K562 (cell line): ENCODE data around the gene SH2D5. TPM values are rescaled to one million over a fixed set of nuclear protein-coding genes. Genes with fewer than 3 reads are reported as not detected.

Experiments used
- ATF7 ChIP-seq: fragments of 450-650 bp; IDR thresholded peaks from 2 replicates; pipeline ENCODE4 v1.7.1; 2014; ENCODE audit warnings: mild to moderate bottlenecking, moderate library complexity
- BCL6 ChIP-seq: fragments of 250-450 bp; sonication (Bioruptor Pico); IDR thresholded peaks from 2 replicates; pipeline ENCODE4 v1.4.0; 2020
- BDP1 ChIP-seq: IDR thresholded peaks from 3 replicates; pipeline ENCODE4 v1.6.1; 2011; ENCODE audit not compliant: insufficient read length, insufficient read depth
- CTBP1 ChIP-seq: fragments of 450-650 bp; IDR thresholded peaks from 2 replicates; pipeline ENCODE4 v1.6.1; 2016; ENCODE audit warnings: borderline replicate concordance
- FOXP4 ChIP-seq: sonication (generic); formaldehyde crosslinking; IDR thresholded peaks from 2 replicates; pipeline ENCODE4 v1.8.0; 2022; ENCODE audit warnings: mild to moderate bottlenecking, missing genetic modification reagents, borderline replicate concordance
- HDAC3 ChIP-seq: fragments of 450-650 bp; IDR thresholded peaks from 2 replicates; pipeline ENCODE4 v1.6.1; 2018; ENCODE audit warnings: borderline replicate concordance, mild to moderate bottlenecking, moderate library complexity; ENCODE audit not compliant: partially characterized antibody
- IRF2 ChIP-seq: sonication (generic); formaldehyde crosslinking; IDR thresholded peaks from 2 replicates; pipeline ENCODE4 v1.8.1; 2022; ENCODE audit warnings: mild to moderate bottlenecking, missing genetic modification reagents
- MECOM ChIP-seq: fragments of 250-450 bp; sonication (Bioruptor Pico); IDR thresholded peaks from 2 replicates; pipeline ENCODE4 v1.8.0; 2022; ENCODE audit warnings: inconsistent platforms
- NCOA1 ChIP-seq: fragments of 450-650 bp; IDR thresholded peaks from 2 replicates; pipeline ENCODE4 v1.6.1; 2016; ENCODE audit warnings: low read depth
- NCOA6 ChIP-seq: fragments of 450-650 bp; IDR thresholded peaks from 2 replicates; pipeline ENCODE4 v1.6.1; 2017; ENCODE audit warnings: mild to moderate bottlenecking
- POLR2B ChIP-seq: fragments of 450-650 bp; IDR thresholded peaks from 2 replicates; pipeline ENCODE4 v1.6.1; 2018; ENCODE audit warnings: low read depth; ENCODE audit not compliant: partially characterized antibody
- RFX1 ChIP-seq: fragments of 450-650 bp; IDR thresholded peaks from 2 replicates; pipeline ENCODE4 v1.6.1; 2016; ENCODE audit warnings: mild to moderate bottlenecking, moderate library complexity
- SIN3B ChIP-seq: fragments of 450-650 bp; IDR thresholded peaks from 2 replicates; pipeline ENCODE4 v1.6.1; 2017; ENCODE audit warnings: low read depth, mild to moderate bottlenecking, moderate library complexity
- SREBF1 ChIP-seq: fragments of 150-350 bp; IDR thresholded peaks from 2 replicates; pipeline ENCODE4 v1.6.1; 2014; ENCODE audit warnings: antibody characterized with exemption, low read depth, low read length, borderline replicate concordance
- ZBTB33 ChIP-seq: sonication (generic); formaldehyde crosslinking; IDR thresholded peaks from 2 replicates; pipeline ENCODE4 v1.8.1; 2023; ENCODE audit warnings: mild to moderate bottlenecking, missing genetic modification reagents
- ZEB2 ChIP-seq: fragments of 450-650 bp; IDR thresholded peaks from 2 replicates; pipeline ENCODE4 v1.6.1; 2016
- ZNF239 ChIP-seq: fragments of 250-450 bp; sonication (Bioruptor Pico); IDR thresholded peaks from 2 replicates; pipeline ENCODE4 v1.4.0; 2020; ENCODE audit warnings: mild to moderate bottlenecking
- ZNF431 ChIP-seq: sonication (generic); formaldehyde crosslinking; IDR thresholded peaks from 2 replicates; pipeline ENCODE4 v1.8.0; 2022; ENCODE audit warnings: mild to moderate bottlenecking, missing genetic modification reagents
- ZNF561 ChIP-seq: fragments of 450-650 bp; formaldehyde crosslinking; conservative IDR thresholded peaks from 2 replicates; pipeline ENCODE4 v1.4.0; 2020; ENCODE audit warnings: mild to moderate bottlenecking, moderate library complexity
- polyA plus RNA-seq, 8 experiments: library from polyadenylated mRNA; depleted of rRNA in 4 of 8; stranded (reverse) in 5 of 8; unstranded in 3 of 8; fragments of >200 nt; fragmentation: Nextera tagmentation in 2 of 8; fragmentation: Illumina TruSeq in 1 of 8; extraction: Ambion mirVana in 2 of 8; extraction: Trizol in 1 of 8; gene quantifications; 2 replicates each; pipeline versions ENCODE4 v1.2.1 to v1.2.3, GENCODE V29; 2011 to 2014; ENCODE audit warnings: inconsistent platforms in 1 of 8, missing spikeins in 1 of 8
- total RNA-seq, 7 experiments: library from RNA; depleted of rRNA in 6 of 7; stranded (reverse); fragments of >200 nt in 6 of 7; fragmentation: Illumina TruSeq in 2 of 7; extraction: Trizol in 2 of 7; gene quantifications; 2 replicates each; pipeline versions ENCODE4 v1.2.1 to v1.2.3, GENCODE V29; 2011 to 2021; ENCODE audit warnings: low replicate concordance in 1 of 7
- TF ChIP-seq, protein P1 (sequence below): fragments of 450-650 bp; formaldehyde crosslinking; IDR thresholded peaks from 2 replicates; pipeline ENCODE4 v1.4.0; 2020; ENCODE audit warnings: mild to moderate bottlenecking, mixed read lengths
- TF ChIP-seq, protein P2 (sequence below): fragments of 250-450 bp; sonication (Bioruptor Pico); IDR thresholded peaks from 2 replicates; pipeline ENCODE4 v1.4.0; 2020; ENCODE audit warnings: borderline replicate concordance

Gene SH2D5
- total and polyA plus RNA-seq, 9 of the 15 experiments (the other 6 are each of a cell fraction or from before 2014, with no cell fraction given): 0.06 to 0.11 TPM; not detected in 7

DNA sequence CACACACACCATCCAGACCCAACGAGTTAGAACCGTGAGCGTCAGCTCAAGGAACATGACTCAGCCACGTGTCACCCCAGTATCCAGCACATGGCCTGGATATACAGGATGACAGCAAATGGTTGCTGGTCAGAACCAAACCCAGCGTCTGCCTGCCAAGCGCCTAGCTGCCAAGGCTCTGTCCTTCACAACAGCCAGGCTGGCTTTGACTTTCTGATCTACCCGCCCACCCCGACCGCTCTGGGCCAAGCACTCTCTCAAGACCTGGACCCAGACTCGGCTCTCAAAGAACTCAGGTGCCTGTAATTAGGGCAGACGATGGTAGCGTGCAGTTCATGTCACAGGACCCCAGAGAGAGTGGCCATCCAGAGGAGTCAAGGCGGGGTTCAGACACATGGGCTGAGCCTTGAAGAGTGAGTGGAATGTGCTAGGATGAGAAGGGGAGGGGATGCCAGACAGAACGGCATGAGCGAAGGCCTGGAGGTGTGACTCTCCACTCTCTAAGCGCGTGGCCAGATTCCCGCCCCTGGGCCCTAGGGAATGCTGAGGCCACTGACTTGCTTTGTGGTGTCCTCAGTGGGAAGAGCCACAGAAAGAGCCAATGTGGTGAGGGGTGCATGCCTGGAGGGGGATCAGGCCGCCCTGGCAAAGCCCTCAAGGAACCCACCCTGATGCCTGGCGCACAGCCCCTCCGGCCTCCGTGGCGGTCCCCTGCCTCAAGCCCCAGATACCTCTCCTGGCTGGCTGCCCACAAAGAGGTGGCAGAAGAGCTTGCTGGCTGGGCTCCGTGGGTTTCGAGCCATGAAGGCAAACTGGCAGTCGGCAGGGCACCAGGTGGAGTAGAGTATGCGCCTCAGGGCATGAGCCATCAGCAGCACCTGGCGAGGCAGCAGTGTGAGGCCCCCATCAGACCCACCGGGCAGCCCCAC, 7.0 kb downstream of the SH2D5 start (continued):
- TF ChIP-seq, protein P1, sequence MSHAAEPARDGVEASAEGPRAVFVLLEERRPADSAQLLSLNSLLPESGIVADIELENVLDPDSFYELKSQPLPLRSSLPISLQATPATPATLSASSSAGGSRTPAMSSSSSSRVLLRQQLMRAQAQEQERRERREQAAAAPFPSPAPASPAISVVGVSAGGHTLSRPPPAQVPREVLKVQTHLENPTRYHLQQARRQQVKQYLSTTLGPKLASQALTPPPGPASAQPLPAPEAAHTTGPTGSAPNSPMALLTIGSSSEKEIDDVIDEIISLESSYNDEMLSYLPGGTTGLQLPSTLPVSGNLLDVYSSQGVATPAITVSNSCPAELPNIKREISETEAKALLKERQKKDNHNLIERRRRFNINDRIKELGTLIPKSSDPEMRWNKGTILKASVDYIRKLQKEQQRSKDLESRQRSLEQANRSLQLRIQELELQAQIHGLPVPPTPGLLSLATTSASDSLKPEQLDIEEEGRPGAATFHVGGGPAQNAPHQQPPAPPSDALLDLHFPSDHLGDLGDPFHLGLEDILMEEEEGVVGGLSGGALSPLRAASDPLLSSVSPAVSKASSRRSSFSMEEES (CRISPR knock-in tag): no peak
- TF ChIP-seq CTBP1: no peak
- TF ChIP-seq ZNF431 (CRISPR knock-in tag): peak; percentile 78
- no peak for TF ChIP-seq MECOM
- TF ChIP-seq SIN3B: no peak
- TF ChIP-seq HDAC3: no peak
- peak; percentile 57; the same call in 1 of the 2 replicates for TF ChIP-seq ZBTB33 (CRISPR knock-in tag)
- no peak for TF ChIP-seq SREBF1
- no peak for TF ChIP-seq BDP1
- TF ChIP-seq NCOA6: no peak
- TF ChIP-seq, protein P2, sequence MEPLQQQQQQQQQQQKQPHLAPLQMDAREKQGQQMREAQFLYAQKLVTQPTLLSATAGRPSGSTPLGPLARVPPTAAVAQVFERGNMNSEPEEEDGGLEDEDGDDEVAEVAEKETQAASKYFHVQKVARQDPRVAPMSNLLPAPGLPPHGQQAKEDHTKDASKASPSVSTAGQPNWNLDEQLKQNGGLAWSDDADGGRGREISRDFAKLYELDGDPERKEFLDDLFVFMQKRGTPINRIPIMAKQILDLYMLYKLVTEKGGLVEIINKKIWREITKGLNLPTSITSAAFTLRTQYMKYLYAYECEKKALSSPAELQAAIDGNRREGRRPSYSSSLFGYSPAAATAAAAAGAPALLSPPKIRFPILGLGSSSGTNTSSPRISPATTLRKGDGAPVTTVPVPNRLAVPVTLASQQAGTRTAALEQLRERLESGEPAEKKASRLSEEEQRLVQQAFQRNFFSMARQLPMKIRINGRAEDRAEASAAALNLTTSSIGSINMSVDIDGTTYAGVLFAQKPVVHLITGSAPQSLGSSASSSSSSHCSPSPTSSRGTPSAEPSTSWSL (CRISPR knock-in tag): no peak
- TF ChIP-seq ZEB2: no peak
- peak; percentile 97; the same call in 1 of the 2 replicates for TF ChIP-seq FOXP4 (CRISPR knock-in tag)
- TF ChIP-seq ZNF561 (CRISPR knock-in tag): no peak
- TF ChIP-seq RFX1: no peak
- no peak for TF ChIP-seq NCOA1
- TF ChIP-seq IRF2 (CRISPR knock-in tag): peak; percentile 73
- no peak for TF ChIP-seq ZNF239 (CRISPR knock-in tag)
- TF ChIP-seq BCL6: no peak
- TF ChIP-seq ATF7: no peak
- TF ChIP-seq POLR2B: no peak
